ENCODE results near the gene CTAGE8. TPM values are rescaled to one million over a fixed set of nuclear protein-coding genes. Genes with fewer than 3 reads are reported as not detected.
A peak's percentile ranks its signal among the peaks of the same experiment; 100 is the strongest.
"Not testable (repeated sequence)": the region's sequence is repeated elsewhere in the genome, so short reads cannot be mapped to it uniquely, and the experiment has no call there.

CTAGE8 gene
- total RNA-seq, 3 donors from 2014 or later (not counting 1 experiment from before 2014, with no cell fraction given) = 0.33 to 0.66 TPM; not detected in 1

- no peaks in the 10 kb centered on the region for H3K36me3 Mint-ChIP-seq
- Histone ChIP-seq H3K27me3 (ENCODE audit: control insufficient read depth, insufficient read depth, low read length) (no peaks in the 10 kb centered on the region), H3K36me3 (ENCODE audit: control insufficient read depth, insufficient read depth, low read length) (no peaks in the 10 kb centered on the region), H3K9me3 (ENCODE audit: control insufficient read depth, insufficient read depth, low read length) (no peaks in the 10 kb centered on the region), H3K4me3 (ENCODE audit: low read length) (no peak overlapping the region), H3K27ac (ENCODE audit: low read length) (no peak overlapping the region), H3K4me1 (ENCODE audit: control insufficient read depth, insufficient read depth, low read length) (no peaks in the 10 kb centered on the region)
- H3K27ac Mint-ChIP-seq = no peak overlapping the region
- WGBS (ENCODE audit: insufficient coverage) = 76% methylated on average over 2 of the region's 3 CpGs
- no peaks in the 10 kb centered on the region for H3K9me3 Mint-ChIP-seq
- intact Hi-C loops (cut with micrococcal nuclease) = no loop called here
- H3K27me3 Mint-ChIP-seq (ENCODE audit: low read depth in 2 of 2) = peaks cover 0 to 7% of the 10 kb centered on the region in 2 donors
- TF ChIP-seq CTCF (IDR thresholded peaks at IDR 0.05) = no peak
- no peaks in the 10 kb centered on the region for H3K4me1 Mint-ChIP-seq
- ATAC-seq (no peak), DNase-seq (peak in 1 of 2 donors; percentile 1)
- H3K4me3 Mint-ChIP-seq = no peak overlapping the region
Measured at GRCh38 chr7:144256112-144256511, 13.0 kb downstream of the CTAGE8 start.

GRCh38 chr7:144255471-144255897 lies 13.6 kb downstream of the CTAGE8 start:
- peaks cover 0 to 7% of the 10 kb centered on the region in 2 donors for H3K27me3 Mint-ChIP-seq (ENCODE audit: low read depth in 2 of 2)
- intact Hi-C loops (cut with micrococcal nuclease) = no loop called here
- H3K4me1 Mint-ChIP-seq = no peaks in the 10 kb centered on the region
- no peaks in the 10 kb centered on the region for H3K36me3 ChIP-seq (ENCODE audit: control insufficient read depth, insufficient read depth, low read length)
- H3K4me1 ChIP-seq (ENCODE audit: control insufficient read depth, insufficient read depth, low read length) = no peaks in the 10 kb centered on the region
- H3K27ac Mint-ChIP-seq = no peak overlapping the region
- H3K4me3 Mint-ChIP-seq = no peak overlapping the region
- no peak for TF ChIP-seq CTCF (IDR thresholded peaks at IDR 0.05)
- ATAC-seq (no peak), DNase-seq (peak in 1 of 2 donors; percentile 2)
- WGBS (ENCODE audit: insufficient coverage) = 84% methylated on average over 5 of the region's 5 CpGs
- H3K9me3 ChIP-seq (ENCODE audit: control insufficient read depth, insufficient read depth, low read length) = no peaks in the 10 kb centered on the region
- H3K27me3 ChIP-seq (ENCODE audit: control insufficient read depth, insufficient read depth, low read length) = no peaks in the 10 kb centered on the region
- H3K36me3 Mint-ChIP-seq = no peaks in the 10 kb centered on the region
- no peak overlapping the region for H3K27ac ChIP-seq (ENCODE audit: low read length)
- no peak overlapping the region for H3K4me3 ChIP-seq (ENCODE audit: low read length)
- no peaks in the 10 kb centered on the region for H3K9me3 Mint-ChIP-seq

DNA sequence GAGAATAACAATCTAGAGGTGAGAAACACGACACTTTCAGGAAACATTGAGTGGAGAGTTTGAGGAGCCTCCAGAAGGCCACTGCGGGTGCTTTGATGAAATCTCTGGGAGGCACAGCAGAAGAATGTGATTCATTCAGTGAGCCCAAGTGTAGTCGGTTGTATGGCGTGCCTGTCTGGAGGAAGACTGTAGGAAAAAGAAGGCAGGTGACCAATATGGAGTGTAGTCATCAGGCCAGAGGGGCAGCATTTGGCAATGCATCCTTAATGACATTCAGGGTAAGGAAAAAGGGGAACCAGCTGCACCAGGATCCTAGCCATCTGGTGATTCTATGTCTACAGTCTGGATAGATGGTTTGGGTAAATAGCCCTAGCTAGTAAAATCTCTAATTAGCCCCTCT lies 16.8 kb downstream of the CTAGE8 start:
- H3K27ac ChIP-seq (ENCODE audit: low read length); H3K4me1 Mint-ChIP-seq; H3K9me3 Mint-ChIP-seq; H3K4me3 Mint-ChIP-seq; H3K27me3 Mint-ChIP-seq (ENCODE audit: low read depth in 2 of 2); H3K36me3 ChIP-seq (ENCODE audit: control insufficient read depth, insufficient read depth, low read length); H3K9me3 ChIP-seq (ENCODE audit: control insufficient read depth, insufficient read depth, low read length); H3K4me1 ChIP-seq (ENCODE audit: control insufficient read depth, insufficient read depth, low read length); H3K27ac Mint-ChIP-seq; DNase-seq; H3K27me3 ChIP-seq (ENCODE audit: control insufficient read depth, insufficient read depth, low read length); H3K36me3 Mint-ChIP-seq; ATAC-seq; intact Hi-C loops (cut with micrococcal nuclease); H3K4me3 ChIP-seq (ENCODE audit: low read length): not testable (repeated sequence)
- no CpG with 5 or more reads among the region's 4 CpGs for WGBS (ENCODE audit: insufficient coverage)

DNA sequence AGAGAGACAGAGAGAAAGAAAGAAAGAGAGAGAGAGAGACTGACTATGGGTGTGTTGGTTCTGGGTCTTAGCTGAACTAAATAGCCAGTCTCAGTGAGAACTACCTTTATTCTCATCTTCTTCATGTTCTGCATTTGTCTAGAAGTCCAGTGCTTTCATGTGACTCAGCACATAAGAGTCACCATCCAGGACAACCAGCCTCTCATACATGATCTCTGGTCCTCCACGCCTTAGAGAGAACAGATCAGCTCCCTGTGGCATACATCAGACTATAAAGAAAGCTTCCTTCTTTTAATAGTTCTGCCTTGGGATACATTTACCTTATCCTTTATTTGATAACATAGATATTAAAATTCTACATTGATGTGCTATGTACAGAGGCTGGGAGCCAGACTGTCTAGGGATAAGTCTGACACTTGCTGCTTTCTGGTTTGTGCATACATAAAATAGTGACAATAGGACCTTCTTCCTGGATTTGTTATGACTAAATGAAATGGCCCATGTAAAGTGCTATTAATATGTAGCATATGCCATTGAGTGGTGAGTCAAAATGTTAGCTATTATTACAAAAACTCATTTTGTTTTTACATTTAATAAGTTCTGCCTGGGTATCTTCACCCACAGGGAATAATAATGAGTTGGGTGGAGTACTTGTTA lies 21.3 kb downstream of the CTAGE8 start:
- H3K36me3 Mint-ChIP-seq; DNase-seq; H3K9me3 Mint-ChIP-seq; ATAC-seq; H3K27me3 Mint-ChIP-seq (ENCODE audit: low read depth in 2 of 2); H3K27ac ChIP-seq (ENCODE audit: low read length); H3K4me1 ChIP-seq (ENCODE audit: control insufficient read depth, insufficient read depth, low read length); H3K4me3 ChIP-seq (ENCODE audit: low read length); H3K36me3 ChIP-seq (ENCODE audit: control insufficient read depth, insufficient read depth, low read length); H3K27me3 ChIP-seq (ENCODE audit: control insufficient read depth, insufficient read depth, low read length); H3K9me3 ChIP-seq (ENCODE audit: control insufficient read depth, insufficient read depth, low read length); intact Hi-C loops (cut with micrococcal nuclease); H3K27ac Mint-ChIP-seq; H3K4me3 Mint-ChIP-seq; H3K4me1 Mint-ChIP-seq: not testable (repeated sequence)
- WGBS (ENCODE audit: insufficient coverage) = no CpG with 5 or more reads among the region's 1 CpG

DNA sequence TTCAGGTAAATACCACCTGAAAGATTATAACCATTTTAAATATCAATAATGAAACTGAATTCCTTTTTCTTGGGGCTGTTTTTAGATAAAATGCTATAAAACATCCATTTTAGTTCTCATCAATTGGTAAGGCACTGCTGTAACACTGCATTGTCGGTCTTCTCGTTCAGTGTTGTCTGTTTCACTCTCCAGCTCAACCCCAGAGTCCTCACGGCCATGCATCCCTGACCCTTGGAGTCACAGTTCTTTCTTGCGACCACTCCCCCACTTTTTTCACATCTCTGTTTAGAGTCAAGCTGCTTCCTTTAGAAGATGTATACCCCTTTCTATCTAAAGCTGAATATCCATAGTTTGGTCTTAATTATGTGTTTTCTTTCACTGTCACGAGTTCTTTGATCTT lies 22.1 kb downstream of the CTAGE8 start:
- H3K36me3 ChIP-seq (ENCODE audit: control insufficient read depth, insufficient read depth, low read length); H3K4me1 ChIP-seq (ENCODE audit: control insufficient read depth, insufficient read depth, low read length); H3K9me3 Mint-ChIP-seq; H3K27ac Mint-ChIP-seq; ATAC-seq; H3K4me1 Mint-ChIP-seq; H3K27ac ChIP-seq (ENCODE audit: low read length); H3K9me3 ChIP-seq (ENCODE audit: control insufficient read depth, insufficient read depth, low read length); H3K4me3 ChIP-seq (ENCODE audit: low read length); intact Hi-C loops (cut with micrococcal nuclease); H3K27me3 ChIP-seq (ENCODE audit: control insufficient read depth, insufficient read depth, low read length); H3K36me3 Mint-ChIP-seq; DNase-seq; H3K27me3 Mint-ChIP-seq (ENCODE audit: low read depth in 2 of 2); H3K4me3 Mint-ChIP-seq: not testable (repeated sequence)
- no CpG with 5 or more reads among the region's 5 CpGs for WGBS (ENCODE audit: insufficient coverage)

DNA sequence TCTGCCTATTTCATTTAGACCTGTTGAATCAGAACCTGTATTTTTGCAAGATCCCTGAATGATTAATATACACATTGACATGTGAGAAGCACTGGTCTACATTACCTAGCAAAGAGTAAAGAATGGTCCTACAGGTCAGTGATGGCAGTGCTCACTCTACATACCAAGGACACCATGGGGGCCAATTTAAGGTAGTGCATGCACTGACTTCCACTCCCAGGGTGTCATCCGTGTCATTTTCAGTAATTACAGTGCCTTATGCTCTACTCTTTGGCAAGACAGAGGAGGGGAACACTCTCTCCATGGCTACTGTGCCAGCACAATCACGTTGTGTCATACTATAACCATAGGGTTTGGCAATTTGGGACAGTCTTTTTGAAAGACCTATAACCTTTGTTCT lies 23.7 kb downstream of the CTAGE8 start:
- DNase-seq; H3K27ac ChIP-seq (ENCODE audit: low read length); H3K36me3 Mint-ChIP-seq; H3K27me3 ChIP-seq (ENCODE audit: control insufficient read depth, insufficient read depth, low read length); H3K4me1 Mint-ChIP-seq; H3K4me3 Mint-ChIP-seq; H3K9me3 Mint-ChIP-seq; H3K9me3 ChIP-seq (ENCODE audit: control insufficient read depth, insufficient read depth, low read length); H3K36me3 ChIP-seq (ENCODE audit: control insufficient read depth, insufficient read depth, low read length); intact Hi-C loops (cut with micrococcal nuclease); H3K27ac Mint-ChIP-seq; H3K27me3 Mint-ChIP-seq (ENCODE audit: low read depth in 2 of 2); H3K4me3 ChIP-seq (ENCODE audit: low read length); H3K4me1 ChIP-seq (ENCODE audit: control insufficient read depth, insufficient read depth, low read length): not testable (repeated sequence)
- WGBS (ENCODE audit: insufficient coverage) = no CpG with 5 or more reads among the region's 2 CpGs
- peak in 1 of 3 donors; percentile 27 for ATAC-seq

DNA sequence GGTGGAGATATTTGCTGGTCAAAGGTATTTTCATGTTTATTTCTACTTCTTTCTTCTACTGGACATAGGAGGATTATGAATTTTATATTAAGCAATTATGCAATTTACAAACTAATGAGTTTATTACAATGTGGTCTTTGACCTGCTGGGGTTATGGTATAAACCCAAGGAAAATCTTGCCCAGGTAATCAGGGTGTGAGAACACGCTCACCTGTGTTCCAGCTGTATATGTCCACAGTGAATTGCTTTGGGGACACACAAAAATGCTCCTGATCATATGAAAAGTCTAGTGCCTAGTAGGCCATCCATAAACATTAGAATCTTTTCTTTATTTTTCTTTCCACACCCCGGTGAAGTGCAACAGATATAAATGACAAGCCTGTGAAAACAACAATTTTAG lies 29.7 kb downstream of the CTAGE8 start, which contains the start of gene OR2A42:
Gene OR2A42, minus strand, starts transcription at position 241 of the 400 bp plus-strand sequence. CDS start 6,762 bp downstream, outside the sequence.
- ATAC-seq; H3K4me1 Mint-ChIP-seq; H3K27me3 ChIP-seq (ENCODE audit: control insufficient read depth, insufficient read depth, low read length); H3K9me3 Mint-ChIP-seq; H3K27me3 Mint-ChIP-seq (ENCODE audit: low read depth in 2 of 2); H3K36me3 Mint-ChIP-seq; H3K36me3 ChIP-seq (ENCODE audit: control insufficient read depth, insufficient read depth, low read length); H3K4me3 Mint-ChIP-seq; H3K4me3 ChIP-seq (ENCODE audit: low read length); intact Hi-C loops (cut with micrococcal nuclease); H3K4me1 ChIP-seq (ENCODE audit: control insufficient read depth, insufficient read depth, low read length); H3K9me3 ChIP-seq (ENCODE audit: control insufficient read depth, insufficient read depth, low read length); DNase-seq; H3K27ac ChIP-seq (ENCODE audit: low read length); H3K27ac Mint-ChIP-seq: not testable (repeated sequence)
- no CpG with 5 or more reads among the region's 2 CpGs for WGBS (ENCODE audit: insufficient coverage)

All from natural killer cell (primary cell).